GM12891 (cell line): ENCODE data around the gene RGL2.

Experiments used
- POLR2A ChIP-seq: IDR thresholded peaks from 2 replicates; pipeline ENCODE4 v1.6.1; 2011; ENCODE audit warnings: low read depth, low read length, control low read depth
- POLR2AphosphoS5 ChIP-seq: IDR thresholded peaks from 2 replicates; pipeline ENCODE4 v1.6.1; 2011; ENCODE audit warnings: low read depth, low read length, control low read depth
- POU2F2 ChIP-seq: IDR thresholded peaks from 2 replicates; pipeline ENCODE4 v1.6.1; 2011; ENCODE audit warnings: low read depth, mild to moderate bottlenecking, control low read depth, low read length, moderate library complexity

- TF ChIP-seq POLR2AphosphoS5 (peak; percentile 57), POLR2A (no peak), POU2F2 (no peak)
Observed at GRCh38 chr6:33273129-33273923, 25.4 kb downstream of the RGL2 start.
